A204.1 (cell line): Measurements from ENCODE around the gene NDUFA7.
"Not testable (repeated sequence)": the region's sequence is repeated elsewhere in the genome, so short reads cannot be mapped to it uniquely, and the experiment has no call there.

Experiments
- FAIRE-seq: peaks from 2 replicates; lab custom pipeline; 2012; peaks lifted over from hg19 to GRCh38; lab: Jason Lieb, UNC

NDUFA7 gene

DNA sequence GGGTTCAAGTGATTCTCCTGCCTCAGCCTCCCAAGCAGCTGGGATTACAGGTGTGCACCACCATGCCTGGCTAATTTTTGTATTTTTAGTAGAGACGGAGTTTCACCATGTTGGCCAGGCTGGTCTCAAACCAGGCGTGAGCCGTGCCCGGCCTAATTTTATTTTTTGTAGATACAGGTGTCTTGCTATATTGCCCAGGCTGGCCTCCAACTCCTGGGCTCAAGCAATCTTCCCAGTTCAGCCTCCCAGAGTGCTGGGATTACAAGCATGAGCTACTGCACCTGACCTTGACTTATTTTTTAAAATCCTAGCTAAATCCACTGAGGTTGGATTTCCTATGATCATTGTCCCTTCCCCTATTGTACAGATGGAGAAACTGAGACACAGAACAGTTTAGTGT is 20.3 kb upstream of the NDUFA7 start:
- FAIRE-seq, result not testable (repeated sequence)

DNA sequence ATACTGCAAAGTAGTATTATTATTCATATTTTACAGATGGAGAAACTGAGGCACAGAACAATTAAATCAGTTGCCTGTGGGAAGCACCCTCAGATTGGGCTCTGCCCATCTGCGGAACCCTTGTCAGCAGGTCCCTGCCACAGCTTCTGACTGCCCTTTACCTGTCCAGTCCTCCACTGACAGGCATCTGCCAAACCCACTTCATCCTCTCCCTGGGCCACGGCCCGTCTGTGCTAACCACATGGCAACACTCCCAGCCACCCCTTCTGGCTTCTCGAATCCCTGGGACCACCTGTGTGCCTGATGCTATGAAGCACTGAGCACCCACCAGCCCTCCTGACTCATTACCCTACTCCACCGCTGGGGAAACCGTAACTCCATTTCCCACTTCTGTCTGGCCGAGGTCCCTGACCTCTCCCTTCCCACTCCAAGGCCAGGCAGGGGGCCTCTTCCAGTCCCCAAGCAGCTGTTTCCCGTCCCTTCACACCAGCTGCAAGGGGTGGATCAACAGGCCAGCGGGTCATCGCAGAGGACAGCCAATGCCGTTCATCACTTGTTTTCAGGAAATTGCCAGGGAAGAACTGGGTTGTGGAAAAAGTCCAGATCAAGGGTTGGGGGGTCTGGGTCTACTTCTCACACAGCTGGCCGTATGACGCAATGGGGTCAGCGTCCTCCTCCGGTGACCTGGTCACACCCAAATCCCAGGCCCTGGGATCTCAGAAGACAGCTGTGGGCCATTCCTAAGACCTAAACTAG is 19.3 kb upstream of the NDUFA7 start:
- no peak for FAIRE-seq

- no peak for FAIRE-seq
Observed at GRCh38 chr19:8338835-8339234, 17.7 kb upstream of the NDUFA7 start.

DNA sequence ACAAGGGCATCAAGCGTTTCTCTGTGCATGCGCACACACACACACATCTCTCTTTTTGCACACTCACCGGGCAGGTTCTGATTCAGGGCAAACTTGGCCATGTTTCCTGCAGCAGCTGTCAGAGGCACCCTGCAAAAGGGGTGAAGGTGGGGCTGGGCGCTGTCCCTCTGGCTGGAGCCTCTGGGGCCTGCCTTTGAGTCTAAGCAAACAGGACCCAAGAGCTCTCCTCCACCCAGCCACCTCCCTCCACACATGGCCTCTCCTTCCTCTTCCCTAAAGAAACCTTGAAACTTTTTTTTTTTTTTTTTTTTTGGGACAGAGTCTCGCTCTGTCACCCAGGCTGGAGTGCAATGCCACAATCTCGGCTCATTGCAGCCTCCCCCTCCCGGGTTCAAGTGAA is 16.6 kb upstream of the NDUFA7 start:
- no peak for FAIRE-seq

- no peak for FAIRE-seq
Observed at GRCh38 chr19:8336660-8337059, 15.5 kb upstream of the NDUFA7 start.

- FAIRE-seq, result no peak
Observed at GRCh38 chr19:8336072-8336569, 14.9 kb upstream of the NDUFA7 start.

DNA sequence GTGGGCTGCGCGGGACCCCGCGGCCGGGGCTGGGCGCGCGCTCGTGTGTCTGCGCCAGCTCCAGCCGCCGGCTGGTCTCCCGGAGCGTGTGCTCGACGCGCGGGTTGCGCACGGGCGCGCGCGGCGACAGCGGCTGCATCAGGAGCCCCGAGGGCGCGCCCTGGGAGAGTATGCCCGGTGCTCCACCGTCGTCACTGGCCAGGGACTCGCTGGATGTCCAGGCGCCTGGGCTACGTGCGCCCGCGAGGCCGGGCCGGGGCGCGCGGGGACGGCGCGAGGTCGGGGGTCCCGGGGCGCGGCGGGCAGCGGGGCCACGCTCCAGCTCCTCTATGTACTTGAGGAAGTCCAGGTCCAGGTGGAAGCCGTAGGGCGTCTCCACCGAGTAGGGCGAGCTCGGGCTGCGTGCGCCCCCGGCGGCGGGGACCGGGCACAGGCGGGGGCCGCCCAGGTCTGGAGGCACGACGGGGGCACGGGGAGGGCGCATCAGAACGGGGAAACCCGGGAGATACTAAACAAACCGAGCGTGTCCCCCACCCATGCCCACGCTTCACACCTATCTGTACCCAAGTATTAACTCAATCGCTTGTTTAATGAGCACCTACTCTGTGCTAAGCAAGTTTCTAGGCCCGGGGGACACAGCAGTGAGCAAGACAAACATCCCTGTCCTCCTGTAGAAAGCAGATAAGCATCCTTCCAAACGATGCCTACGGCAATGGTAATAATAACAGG is 14.3 kb upstream of the NDUFA7 start:
- no peak for FAIRE-seq

GRCh38 chr19:8334458-8335342 is 13.5 kb upstream of the NDUFA7 start:
- FAIRE-seq, result no peak

DNA sequence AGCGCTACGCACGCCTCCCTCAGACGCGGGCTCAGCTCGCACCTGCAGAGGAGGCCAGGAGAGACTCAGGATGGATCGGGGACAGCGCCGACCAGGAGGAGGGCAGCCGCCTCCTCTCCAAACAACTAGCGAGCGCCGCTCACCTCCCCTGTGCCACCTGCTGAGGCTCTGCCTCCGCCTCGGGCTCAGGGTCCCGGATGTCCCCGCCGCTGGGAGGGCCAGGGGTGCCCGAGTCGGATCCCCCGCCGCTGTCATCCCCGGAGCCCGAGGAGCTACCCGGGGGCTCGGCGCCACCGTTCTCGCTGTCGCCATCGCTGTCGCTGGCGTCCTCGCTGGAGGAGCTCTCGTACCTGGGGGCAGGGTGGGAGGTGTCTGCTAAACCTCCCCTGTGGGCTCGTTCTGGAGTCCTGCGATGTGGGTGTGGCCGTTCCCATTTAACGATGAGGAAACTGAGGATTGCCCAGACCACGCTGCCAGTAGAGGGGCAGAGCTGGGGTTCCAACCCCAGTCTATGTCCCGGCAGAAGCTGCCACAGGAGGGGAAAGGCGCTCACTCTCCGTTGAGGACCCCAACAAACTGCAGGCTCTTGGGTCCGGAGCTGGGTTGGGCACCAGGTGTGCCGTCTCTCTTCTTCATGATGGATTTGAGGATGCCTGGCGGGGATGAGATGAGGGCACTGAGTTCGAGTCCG is 12.7 kb upstream of the NDUFA7 start:
- FAIRE-seq, result no peak

- no peak for FAIRE-seq
Observed at GRCh38 chr19:8332976-8333766, 12.0 kb upstream of the NDUFA7 start.

DNA sequence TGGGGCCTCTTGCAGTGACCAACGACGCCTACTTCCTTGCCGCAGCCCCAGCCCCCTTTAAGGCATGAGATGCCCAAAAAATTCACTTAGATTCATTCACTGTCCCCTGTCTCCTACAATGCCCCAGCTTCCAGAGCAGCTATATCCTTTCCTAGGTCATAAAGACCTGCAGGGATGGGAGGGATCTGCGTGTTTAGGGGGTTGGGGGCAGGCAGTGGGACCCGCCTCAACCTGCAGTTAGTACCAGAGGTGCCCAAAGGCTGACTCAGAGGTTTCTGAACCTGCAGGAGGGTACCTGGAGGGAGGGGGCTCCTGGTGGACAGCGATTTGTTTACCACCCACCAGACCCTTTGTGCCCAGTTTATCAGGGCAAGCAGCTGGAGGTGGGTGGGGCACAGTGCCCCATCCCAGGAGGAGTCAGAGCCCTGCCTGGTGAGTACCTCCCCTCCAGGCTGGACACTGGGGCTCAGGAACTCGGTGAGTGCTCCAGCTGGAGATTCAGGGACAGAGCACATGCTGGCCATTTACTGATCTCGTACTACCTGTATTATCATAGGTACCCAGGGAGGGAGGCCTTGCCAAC is 10.2 kb upstream of the NDUFA7 start:
- no peak for FAIRE-seq

- FAIRE-seq, result no peak
Observed at GRCh38 chr19:8329996-8330395, 8.8 kb upstream of the NDUFA7 start.

GRCh38 chr19:8325454-8325853 is 4.3 kb upstream of the NDUFA7 start:
- FAIRE-seq, result no peak

DNA sequence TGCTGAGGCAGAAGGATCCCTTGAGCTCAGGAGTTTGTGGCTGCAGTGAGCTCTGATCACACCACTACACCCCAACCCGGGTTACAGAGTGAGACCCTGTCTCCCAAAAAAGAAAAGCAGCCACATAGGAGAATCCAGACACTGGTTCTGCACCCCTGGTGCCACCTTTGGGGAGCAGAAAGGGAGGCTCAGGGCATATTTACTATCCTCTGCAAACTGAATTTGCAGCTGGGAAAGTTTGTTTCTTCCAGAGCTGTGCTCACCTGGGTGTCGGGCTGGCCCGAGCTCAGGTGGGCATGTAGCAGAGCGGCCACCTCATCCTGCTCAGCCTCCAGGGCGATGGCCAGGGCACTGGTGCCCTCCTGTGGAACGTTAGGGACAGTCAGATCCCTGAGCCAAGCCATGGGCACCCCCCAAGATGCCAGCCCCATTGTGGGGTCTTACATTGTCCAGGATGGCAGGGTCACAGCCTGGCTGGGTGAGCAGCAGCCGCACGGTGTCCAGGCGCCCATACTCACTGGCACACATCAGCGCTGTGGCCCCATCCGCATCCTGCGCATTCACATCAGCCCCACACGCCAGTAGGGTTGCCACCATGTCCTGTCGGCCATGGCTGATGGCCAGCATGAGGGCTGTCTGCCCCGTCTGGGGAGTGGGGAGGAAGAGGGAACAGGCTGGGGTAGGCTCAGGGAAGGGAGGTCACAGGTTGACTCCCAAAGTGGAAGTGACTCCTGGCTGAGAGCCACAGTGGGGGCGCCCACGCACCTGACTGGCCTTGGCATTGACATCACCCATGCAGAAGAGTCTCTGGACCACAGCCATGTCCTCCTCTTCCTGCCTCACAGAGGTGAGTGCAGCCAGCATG is 3.2 kb upstream of the NDUFA7 start:
- FAIRE-seq, result no peak

DNA sequence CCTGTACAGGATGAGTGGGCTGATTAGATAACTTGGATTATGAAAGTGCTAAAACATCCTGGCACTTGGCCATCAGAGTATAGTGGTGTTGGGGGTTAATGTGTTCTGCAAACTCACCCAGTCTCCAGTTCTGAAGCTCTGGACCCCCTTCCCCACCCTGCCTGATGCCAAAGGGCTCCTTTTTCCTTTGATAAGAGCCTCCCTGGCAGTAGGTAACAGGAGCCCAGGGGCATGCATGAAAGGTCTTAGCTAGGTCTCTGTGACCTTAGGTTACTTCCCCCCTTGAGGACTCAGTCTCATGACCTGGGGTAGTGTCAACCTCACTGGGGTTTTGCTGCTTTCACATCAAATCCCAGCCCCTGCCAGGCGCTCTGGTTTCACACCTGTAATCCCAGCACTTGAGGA is 2.6 kb upstream of the NDUFA7 start:
- FAIRE-seq, result no peak

- no peak for FAIRE-seq
Observed at GRCh38 chr19:8322638-8322997, 1.4 kb upstream of the NDUFA7 start.

GRCh38 chr19:8321986-8322637 is 937 bp upstream of the NDUFA7 start:
- no peak for FAIRE-seq

DNA sequence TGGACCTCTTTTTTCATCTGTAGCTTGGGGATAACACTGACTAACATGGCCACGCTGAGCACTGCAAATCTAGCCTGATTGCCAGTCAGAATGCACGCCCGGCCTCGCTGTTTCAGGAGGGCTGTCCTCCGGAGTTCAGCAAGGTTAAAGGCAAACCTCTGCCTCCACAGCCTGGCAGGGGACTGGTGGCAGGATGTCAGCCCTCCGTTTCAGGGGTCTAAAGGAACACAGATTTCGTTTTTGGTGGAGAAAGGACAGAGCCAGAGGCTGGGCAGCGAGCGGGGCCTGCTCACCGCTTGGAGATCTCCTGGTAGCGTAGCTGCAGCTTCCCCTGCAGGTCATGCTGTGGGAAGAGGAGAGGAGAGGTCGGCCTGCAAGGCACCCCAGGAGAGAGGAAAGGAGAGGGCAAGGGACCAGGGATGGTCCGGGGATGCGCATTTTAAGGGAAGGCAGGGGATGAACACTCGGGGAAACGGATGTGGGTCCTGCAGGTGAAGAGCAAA is 560 bp downstream of the NDUFA7 start:
- FAIRE-seq, result no peak

GRCh38 chr19:8319807-8320520 is 1.2 kb downstream of the NDUFA7 start:
- no peak for FAIRE-seq
